Measurements from ENCODE around the gene MAPK13.
"Not testable (repeated sequence)": the region's sequence is repeated elsewhere in the genome, so short reads cannot be mapped to it uniquely, and the experiment has no call there.

Gene MAPK13

GRCh38 chr6:36127462-36128016 is 2.8 kb upstream of the MAPK13 start:
- DNase-seq (ENCODE audit: low read depth in 3 of 3) = no peak

DNA sequence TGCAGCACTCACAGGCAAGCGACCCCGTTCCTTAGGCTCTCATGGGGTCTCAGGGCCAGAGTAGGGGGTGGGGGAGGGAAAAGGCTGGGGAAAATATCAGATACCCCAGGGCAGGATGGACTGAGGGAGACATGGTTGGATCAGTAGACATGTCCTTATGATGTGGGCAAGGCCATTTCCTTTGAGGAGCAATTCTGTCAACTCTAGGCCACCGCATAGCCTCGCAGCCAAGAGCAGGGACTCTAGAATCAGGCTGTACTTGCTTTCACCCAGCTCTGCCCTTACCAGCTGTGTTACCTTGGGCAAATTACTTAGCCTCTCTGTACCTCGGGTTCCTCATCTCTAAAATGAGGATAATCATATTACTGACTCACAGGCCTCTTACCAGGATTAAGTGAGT is 2.2 kb upstream of the MAPK13 start:
- DNase-seq (ENCODE audit: low read depth in 3 of 3) = no peak

DNA sequence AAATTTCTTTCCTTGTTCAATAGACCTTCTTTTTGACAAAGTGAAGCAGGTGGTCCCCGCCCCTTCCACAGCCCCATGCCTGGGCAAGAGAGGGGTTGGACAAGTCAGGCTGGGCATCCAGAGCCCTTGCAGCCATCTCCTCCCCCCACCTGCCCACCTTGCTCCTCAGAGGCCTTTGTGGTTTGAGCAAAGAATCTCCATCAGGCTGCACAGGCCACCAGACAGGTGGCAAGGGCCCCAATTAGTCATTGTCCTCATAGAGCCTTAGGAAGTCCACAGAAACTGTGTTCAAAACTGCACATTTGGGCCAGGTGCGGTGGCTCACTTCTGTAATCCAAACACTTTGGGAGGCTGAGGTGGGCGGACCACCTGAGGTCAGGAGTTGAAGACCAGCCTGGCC is 1.5 kb upstream of the MAPK13 start:
- no peak for DNase-seq (ENCODE audit: low read depth in 3 of 3)

GRCh38 chr6:36129334-36129733 is 979 bp upstream of the MAPK13 start:
- not testable (repeated sequence) for DNase-seq (ENCODE audit: low read depth in 3 of 3)

DNA sequence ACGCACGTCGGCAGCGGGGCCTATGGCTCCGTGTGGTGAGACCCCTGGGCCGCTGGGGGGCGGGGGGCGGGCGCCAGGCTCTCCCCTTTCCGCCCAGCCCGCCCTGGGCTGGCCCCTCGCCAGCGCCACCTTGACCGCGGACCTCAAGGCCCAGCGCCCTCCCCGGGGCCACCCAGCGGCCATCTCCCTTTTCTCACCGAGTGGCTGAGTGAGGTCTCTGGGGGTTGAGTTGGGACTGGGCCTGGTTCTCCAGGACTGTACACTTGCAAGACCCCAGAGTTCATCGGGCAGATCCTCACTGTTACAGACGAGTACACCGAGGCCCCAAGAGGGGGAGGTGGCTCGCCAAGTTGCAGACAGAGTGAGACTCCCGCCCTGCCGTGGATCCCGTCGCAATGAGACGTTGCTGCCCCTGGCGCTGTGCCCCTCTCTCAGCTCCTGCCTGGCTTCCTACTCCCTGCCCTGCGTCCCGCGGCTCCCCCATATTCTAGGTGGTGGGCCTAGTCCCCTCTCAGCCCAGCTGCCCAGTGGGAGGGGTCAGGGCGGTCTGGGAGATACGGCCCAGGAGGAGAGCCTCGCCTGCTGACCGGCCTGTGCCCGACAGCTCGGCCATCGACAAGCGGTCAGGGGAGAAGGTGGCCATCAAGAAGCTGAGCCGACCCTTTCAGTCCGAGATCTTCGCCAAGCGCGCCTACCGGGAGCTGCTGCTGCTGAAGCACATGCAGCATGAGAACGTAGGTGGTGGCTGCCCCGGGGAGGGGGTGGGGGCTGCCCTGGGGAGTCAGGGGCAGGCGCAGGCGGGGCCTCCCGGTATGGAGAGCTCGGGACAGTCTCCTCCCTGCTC is 576 bp downstream of the MAPK13 start:
- peak in 1 of 3 experiments; percentile 75 for DNase-seq (ENCODE audit: low read depth in 3 of 3)

- peak in 1 of 3 experiments; percentile 50 for DNase-seq (ENCODE audit: low read depth in 3 of 3)
Measured at GRCh38 chr6:36131511-36132245, 1.4 kb downstream of the MAPK13 start.

- DNase-seq (ENCODE audit: low read depth in 3 of 3) = no peak
Measured at GRCh38 chr6:36132246-36132895, 2.1 kb downstream of the MAPK13 start.

- DNase-seq (ENCODE audit: low read depth in 3 of 3) = no peak
Measured at GRCh38 chr6:36133148-36133547, 2.8 kb downstream of the MAPK13 start.

- no peak for DNase-seq (ENCODE audit: low read depth in 3 of 3)
Measured at GRCh38 chr6:36133912-36134311, 3.6 kb downstream of the MAPK13 start.

DNA sequence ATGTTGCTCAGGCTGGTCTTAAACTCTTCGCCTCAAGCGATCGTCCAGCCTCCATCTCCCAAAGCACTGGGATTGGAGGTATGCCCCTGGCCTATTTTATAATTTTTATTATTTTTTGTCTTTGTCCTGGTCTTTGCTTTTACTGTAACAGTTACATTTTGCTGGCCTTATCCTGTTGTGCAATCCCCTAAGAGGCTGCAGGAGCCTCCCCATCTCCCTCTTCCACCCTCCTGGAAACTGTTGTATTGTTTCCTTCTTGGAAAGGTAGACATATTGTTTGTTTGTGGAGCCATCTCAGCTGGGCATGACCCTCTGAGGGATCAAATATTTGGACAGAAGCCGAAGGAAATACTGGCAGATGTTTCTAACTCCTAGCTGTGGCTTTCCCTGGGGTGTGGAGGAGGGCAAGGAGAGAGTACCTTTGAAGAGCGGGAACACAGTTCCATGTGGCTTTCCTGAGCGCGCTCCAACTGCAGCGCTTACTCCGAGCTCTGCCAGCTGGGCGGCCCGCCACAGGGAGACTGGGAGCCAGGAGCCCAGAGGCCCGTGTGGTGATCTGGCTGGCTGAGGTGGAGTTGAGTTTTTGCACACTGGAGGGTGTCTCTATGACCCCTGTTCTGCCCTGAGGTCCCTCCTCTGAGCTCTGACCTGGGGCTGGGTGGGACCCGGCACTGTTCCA is 4.9 kb downstream of the MAPK13 start:
- DNase-seq (ENCODE audit: low read depth in 3 of 3) = no peak

GRCh38 chr6:36136034-36136433 is 5.7 kb downstream of the MAPK13 start:
- DNase-seq (ENCODE audit: low read depth in 3 of 3) = no peak

- DNase-seq (ENCODE audit: low read depth in 3 of 3) = no peak
Measured at GRCh38 chr6:36136551-36136950, 6.2 kb downstream of the MAPK13 start.

DNA sequence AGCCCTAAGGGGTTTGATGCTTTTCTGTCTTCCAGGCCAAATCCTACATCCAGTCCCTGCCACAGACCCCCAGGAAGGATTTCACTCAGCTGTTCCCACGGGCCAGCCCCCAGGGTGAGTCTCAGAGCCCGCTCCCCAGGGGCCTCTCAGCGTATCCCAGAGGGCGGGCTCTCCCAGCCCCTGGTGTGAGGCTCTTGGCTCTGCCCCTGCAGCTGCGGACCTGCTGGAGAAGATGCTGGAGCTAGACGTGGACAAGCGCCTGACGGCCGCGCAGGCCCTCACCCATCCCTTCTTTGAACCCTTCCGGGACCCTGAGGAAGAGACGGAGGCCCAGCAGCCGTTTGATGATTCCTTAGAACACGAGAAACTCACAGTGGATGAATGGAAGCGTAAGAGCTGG is 8.4 kb downstream of the MAPK13 start:
- no peak for DNase-seq (ENCODE audit: low read depth in 3 of 3)

- no peak for DNase-seq (ENCODE audit: low read depth in 3 of 3)
Measured at GRCh38 chr6:36139431-36139830, 9.1 kb downstream of the MAPK13 start.

GRCh38 chr6:36139991-36140710 is 9.8 kb downstream of the MAPK13 start:
- no peak for DNase-seq (ENCODE audit: low read depth in 3 of 3)

DNA sequence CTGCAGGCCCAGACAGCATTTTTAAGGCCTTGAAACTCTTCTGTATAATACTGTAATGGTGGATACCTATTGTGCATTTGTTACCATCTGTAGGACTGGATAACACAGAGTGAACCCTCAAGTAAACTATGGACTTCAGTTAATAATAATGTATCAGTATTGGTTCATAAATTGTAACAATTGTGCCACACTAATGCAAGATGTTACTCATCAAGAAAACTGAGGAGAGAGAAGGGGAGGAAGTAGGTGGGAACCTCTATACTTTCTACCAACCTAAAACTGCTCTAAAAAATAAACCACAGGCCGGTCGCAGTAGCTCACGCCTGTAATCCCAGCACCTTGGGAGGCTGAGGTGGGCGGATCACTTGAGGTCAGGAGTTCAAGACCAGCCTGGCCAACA is 10.8 kb downstream of the MAPK13 start:
- DNase-seq (ENCODE audit: low read depth in 3 of 3) = no peak

- DNase-seq (ENCODE audit: low read depth in 3 of 3) = no peak
Measured at GRCh38 chr6:36141961-36142360, 11.6 kb downstream of the MAPK13 start.

GRCh38 chr6:36142971-36143838 is 12.9 kb downstream of the MAPK13 start:
- DNase-seq (ENCODE audit: low read depth in 3 of 3) = no peak

- DNase-seq (ENCODE audit: low read depth in 3 of 3) = no peak
Measured at GRCh38 chr6:36145495-36145894, 15.2 kb downstream of the MAPK13 start.

DNA sequence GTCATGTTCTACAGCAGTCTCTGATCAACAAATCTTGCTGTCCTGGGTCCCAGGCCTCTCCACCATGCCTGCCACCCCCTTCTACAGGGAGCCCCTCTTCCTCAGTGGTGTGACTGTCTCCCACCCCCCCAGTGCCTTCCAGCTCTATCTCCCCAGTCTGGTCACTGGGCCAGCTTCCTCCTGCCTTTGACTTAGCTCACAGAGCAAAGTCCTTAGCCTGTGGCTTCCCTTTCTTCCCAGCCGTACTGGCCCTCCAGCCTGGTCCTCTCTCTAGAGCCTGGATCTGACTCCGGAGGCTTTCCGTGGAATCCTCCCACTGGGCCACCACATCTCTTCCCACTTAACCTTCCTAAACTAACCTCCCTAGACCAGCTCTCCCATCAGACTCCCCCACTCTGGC is 17.0 kb downstream of the MAPK13 start:
- no peak for DNase-seq (ENCODE audit: low read depth in 3 of 3)
